ENCODE measurements around the gene IRAK2.

Gene IRAK2

GRCh38 chr3:10286596-10287295, 122.0 kb downstream of the IRAK2 start:
- peak; percentile 29 to 70 for DNase-seq

- no peak for DNase-seq
These were observed 123.3 kb downstream of the IRAK2 start for GRCh38 chr3:10287936-10288574.

GRCh38 chr3:10288575-10288960, 123.8 kb downstream of the IRAK2 start:
- no peak for DNase-seq

GRCh38 chr3:10289077-10289476, 124.4 kb downstream of the IRAK2 start:
- no peak for DNase-seq

- no peak for DNase-seq
These were observed 125.2 kb downstream of the IRAK2 start for GRCh38 chr3:10289787-10290355.

- no peak for DNase-seq
These were observed 125.9 kb downstream of the IRAK2 start for GRCh38 chr3:10290481-10291176.

- DNase-seq: no peak
These were observed 126.9 kb downstream of the IRAK2 start for GRCh38 chr3:10291641-10292040.

GRCh38 chr3:10292505-10293419, 128.0 kb downstream of the IRAK2 start, which contains the start of gene GHRL:
GHRL (minus strand) TSS chr3:10292947; CDS start chr3:10290180, 2,767 bp downstream.
- DNase-seq: peak; percentile 16 to 71
